GM18519 (cell line): ENCODE results near the gene OR10AD1.

ENCODE experiments used
- ATAC-seq: cut with Tn5 transposase; IDR thresholded peaks from one replicate; pipeline ENCODE4 v1.9.1; 2021; ENCODE audit warnings: mild to moderate bottlenecking, moderate library complexity; ENCODE audit not compliant: unreplicated experiment, low FRiP score

The OR10AD1 gene

GRCh38 chr12:48192861-48193260, 10.2 kb downstream of the OR10AD1 start:
- no peak for ATAC-seq

GRCh38 chr12:48191096-48191495, 12.0 kb downstream of the OR10AD1 start:
- ATAC-seq, result no peak

GRCh38 chr12:48189331-48190125, 13.6 kb downstream of the OR10AD1 start:
- no peak for ATAC-seq

GRCh38 chr12:48187916-48188695, 15.0 kb downstream of the OR10AD1 start:
- ATAC-seq, result no peak

GRCh38 chr12:48185181-48185919, 17.7 kb downstream of the OR10AD1 start:
- ATAC-seq, result no peak

GRCh38 chr12:48184549-48184922, 18.6 kb downstream of the OR10AD1 start:
- ATAC-seq, result no peak

GRCh38 chr12:48183876-48184548, 19.1 kb downstream of the OR10AD1 start:
- no peak for ATAC-seq

GRCh38 chr12:48183091-48183875, 19.8 kb downstream of the OR10AD1 start, which contains the start of gene CCDC184:
Gene CCDC184 (plus strand): TSS chr12:48183644. CDS start chr12:48184123, 479 bp downstream.
- peak; percentile 33 for ATAC-seq

GRCh38 chr12:48182631-48183030, 20.5 kb downstream of the OR10AD1 start:
- no peak for ATAC-seq

- no peak for ATAC-seq
Measured at GRCh38 chr12:48180857-48181495, 22.1 kb downstream of the OR10AD1 start.

- ATAC-seq, result no peak
Measured at GRCh38 chr12:48180424-48180823, 22.7 kb downstream of the OR10AD1 start.

- ATAC-seq, result no peak
Measured at GRCh38 chr12:48179466-48179865, 23.6 kb downstream of the OR10AD1 start.

GRCh38 chr12:48177982-48178381, 25.1 kb downstream of the OR10AD1 start:
- ATAC-seq, result no peak

- ATAC-seq, result no peak
Measured at GRCh38 chr12:48176417-48176751, 26.7 kb downstream of the OR10AD1 start.

- ATAC-seq, result no peak
Measured at GRCh38 chr12:48175613-48176416, 27.3 kb downstream of the OR10AD1 start.

GRCh38 chr12:48169011-48169410, 34.1 kb downstream of the OR10AD1 start:
- ATAC-seq, result no peak

GRCh38 chr12:48165089-48165981, 37.8 kb downstream of the OR10AD1 start:
- no peak for ATAC-seq

- no peak for ATAC-seq
Measured at GRCh38 chr12:48164451-48164850, 38.6 kb downstream of the OR10AD1 start.
